Right ventricle myocardium inferior (tissue), 1 donor: ENCODE data around the gene DNAH5. TPM values are rescaled to one million over a fixed set of nuclear protein-coding genes. Genes with fewer than 3 reads are reported as not detected.
"Not testable (repeated sequence)": the region's sequence is repeated elsewhere in the genome, so short reads cannot be mapped to it uniquely, and the experiment has no call there.

Experiments used
- ATAC-seq: fragments of 200-7000 bp; cut with Tn5 transposase; one replicate; pipeline ENCODE4 v1.9.1; 2020; ENCODE audit warnings: mild to moderate bottlenecking, moderate library complexity
- DNase-seq: peaks from one replicate; pipeline ENCODE4 v3.0.0; 2021; ENCODE audit errors: missing footprints
- intact Hi-C: fragments of 100-400 bp; cut with DNase I; formaldehyde crosslinking; loops from one replicate; pipeline ENCODE4 v1.11.0; 2022
- total RNA-seq: library from RNA; stranded (reverse); fragmentation: NEBNext Ultra II Directional; extraction: Animal tissue kit (Norgen Biotek cat#: 25700); gene quantifications from one replicate; pipeline ENCODE4 v1.2.1, GENCODE V29; 2021
- donor health status: DM: no; HTN: yes; CAD: no; lungs with severe emphysema.

Gene DNAH5
- total RNA-seq, 1 donor from 2014 or later = 0.19 TPM

GRCh38 chr5:13878357-13878756, 66.1 kb downstream of the DNAH5 start:
- intact Hi-C loops = no loop called here
- DNase-seq (no peak), ATAC-seq (no peak)

- no peak for ATAC-seq
- intact Hi-C loops = no loop called here
- no peak for DNase-seq
These were observed 77.7 kb downstream of the DNAH5 start for GRCh38 chr5:13866792-13867191.

GRCh38 chr5:13865312-13865711, 79.2 kb downstream of the DNAH5 start:
- intact Hi-C loops = no loop called here
- no peak for ATAC-seq

GRCh38 chr5:13860146-13860545, 84.3 kb downstream of the DNAH5 start:
- no peak for ATAC-seq

More at GRCh38 chr5:13865312-13865711, 79.2 kb downstream of the DNAH5 start:
- no peak for DNase-seq

GRCh38 chr5:13859270-13860065, 85.0 kb downstream of the DNAH5 start:
- intact Hi-C loops = no loop called here
- no peak for ATAC-seq
- DNase-seq = no peak

More at GRCh38 chr5:13860146-13860545, 84.3 kb downstream of the DNAH5 start:
- DNase-seq = no peak
- intact Hi-C loops = no loop called here

GRCh38 chr5:13843175-13843846, 101.2 kb downstream of the DNAH5 start:
- ATAC-seq = no peak
- no peak for DNase-seq
- intact Hi-C loops = no loop called here

- intact Hi-C loops = no loop called here
- no peak for DNase-seq
- no peak for ATAC-seq
These were observed 111.0 kb downstream of the DNAH5 start for GRCh38 chr5:13833440-13833839.

GRCh38 chr5:13831351-13831750, 113.1 kb downstream of the DNAH5 start:
- intact Hi-C loops = no loop called here
- no peak for ATAC-seq
- DNase-seq = no peak

GRCh38 chr5:13830536-13830935, 114.0 kb downstream of the DNAH5 start:
- no peak for DNase-seq
- intact Hi-C loops = no loop called here
- ATAC-seq = no peak

GRCh38 chr5:13821366-13821765, 123.1 kb downstream of the DNAH5 start:
- DNase-seq = no peak
- intact Hi-C loops = no loop called here
- no peak for ATAC-seq

- intact Hi-C loops = no loop called here
- DNase-seq = no peak
- ATAC-seq = no peak
These were observed 128.4 kb downstream of the DNAH5 start for GRCh38 chr5:13816126-13816525.

GRCh38 chr5:13814301-13814700, 130.2 kb downstream of the DNAH5 start:
- intact Hi-C loops = no loop called here
- ATAC-seq = no peak
- DNase-seq = no peak

GRCh38 chr5:13809921-13810320, 134.6 kb downstream of the DNAH5 start:
- intact Hi-C loops = no loop called here
- DNase-seq = no peak
- ATAC-seq = no peak

GRCh38 chr5:13804336-13804735, 140.2 kb downstream of the DNAH5 start:
- intact Hi-C loops = no loop called here
- DNase-seq (no peak), ATAC-seq (no peak)

GRCh38 chr5:13798569-13798968, 145.9 kb downstream of the DNAH5 start:
- DNase-seq, ATAC-seq, intact Hi-C loops: not testable (repeated sequence)

GRCh38 chr5:13785781-13786415, 158.6 kb downstream of the DNAH5 start:
- ATAC-seq (no peak), DNase-seq (no peak)
- intact Hi-C loops = no loop called here

GRCh38 chr5:13783726-13784125, 160.8 kb downstream of the DNAH5 start:
- intact Hi-C loops = no loop called here
- ATAC-seq (no peak), DNase-seq (peak; percentile 27)

GRCh38 chr5:13780081-13780480, 164.4 kb downstream of the DNAH5 start:
- ATAC-seq (no peak), DNase-seq (no peak)
- intact Hi-C loops = no loop called here

- intact Hi-C loops = no loop called here
- DNase-seq (no peak), ATAC-seq (no peak)
These were observed 170.8 kb downstream of the DNAH5 start for GRCh38 chr5:13773649-13774048.

GRCh38 chr5:13771011-13771571, 173.4 kb downstream of the DNAH5 start:
- no peak for DNase-seq
- ATAC-seq = no peak
- intact Hi-C loops = no loop called here
